ENCODE results near the gene TRAF3IP3. TPM values are rescaled to one million over a fixed set of nuclear protein-coding genes. Genes with fewer than 3 reads are reported as not detected.

TRAF3IP3 gene
- total and polyA plus RNA-seq, 2 of the 13 experiments (the other 11 are each of a cell fraction or from before 2014, with no cell fraction given) = not detected

- TF ChIP-seq ARNT2 (CRISPR knock-in tag; IDR thresholded peaks at IDR 0.05; ENCODE audit: low read depth) (no peak), KAT7 (CRISPR knock-in tag; IDR thresholded peaks at IDR 0.05; ENCODE audit: borderline replicate concordance) (no peak), SIN3B (IDR thresholded peaks at IDR 0.05; ENCODE audit: low read length) (no peak), ZNF749 (CRISPR knock-in tag; IDR thresholded peaks at IDR 0.05; ENCODE audit: borderline replicate concordance) (no peak)
Measured at GRCh38 chr1:209755256-209755655, 597 bp upstream of the TRAF3IP3 start (continued).

- CTCF ChIA-PET (ENCODE audit: low intra/inter-chr PET ratio, low total read pairs) = no interaction called here
- POLR2A ChIA-PET = no interaction called here
- Histone ChIP-seq H3K9ac (ENCODE audit: insufficient read depth, low read depth, low read length) (no peak overlapping the region), H2AFZ (ENCODE audit: low read length) (no peak overlapping the region), H3K4me3 (replicated peaks in 1 of 3; ENCODE audit: insufficient read depth in 1 of 3, low read depth in 2 of 3, low read length in 3 of 3) (no peak overlapping the region), H3K79me2 (ENCODE audit: insufficient read depth, low read length) (no peaks in the 10 kb centered on the region), H3K27me3 (ENCODE audit: control insufficient read depth in 1 of 2, insufficient read depth in 2 of 2, low read length in 2 of 2) (no peaks in the 10 kb centered on the region; a peak in 1 of 5 replicates), H3K4me1 (ENCODE audit: insufficient read depth, low read length) (no peaks in the 10 kb centered on the region), H3K36me3 (replicated peaks in 1 of 2; ENCODE audit: control insufficient read depth in 1 of 2, insufficient read depth in 2 of 2, low read length in 2 of 2) (no peaks in the 10 kb centered on the region), H3K4me2 (ENCODE audit: low read depth, low read length) (no peak overlapping the region), H3K27ac (ENCODE audit: extremely low read length, insufficient read depth, low read length) (no peak overlapping the region), H4K20me1 (ENCODE audit: insufficient read depth, low read length) (no peaks in the 10 kb centered on the region), H3K9me3 (ENCODE audit: low read length) (no peaks in the 10 kb centered on the region)
- intact Hi-C loops (cut with micrococcal nuclease; ENCODE audit: unreplicated experiment) = no loop called here
- WGBS (ENCODE audit: low lambda C conversion rate) = 13% methylated on average over 4 of the region's 5 CpGs
- DNase-seq (ENCODE audit: low spot score) = no peak
- no peak for FAIRE-seq
- in situ Hi-C loops (cut with HindIII; ENCODE audit: extremely low pct_ligation_motif_present, low pct_unique_long_range_greater_than_20kb) = no loop called here
- BruUV-seq (replicated peaks) = no TSS peak
- ATAC-seq = no peak
- TF ChIP-seq RARG (CRISPR knock-in tag; IDR thresholded peaks at IDR 0.05; ENCODE audit: low read depth) (no peak), ZNF282 (IDR thresholded peaks at IDR 0.05; ENCODE audit: partially characterized antibody) (no peak), ZNF883 (CRISPR knock-in tag; IDR thresholded peaks at IDR 0.05; ENCODE audit: not compliant biosample characterization) (no peak), ZNF142 (CRISPR knock-in tag; IDR thresholded peaks at IDR 0.05) (no peak), ZNF510 (CRISPR knock-in tag; IDR thresholded peaks at IDR 0.05; ENCODE audit: low read depth) (no peak), DDIT3 (CRISPR knock-in tag; IDR thresholded peaks at IDR 0.05) (no peak), ZNF276 (CRISPR knock-in tag; IDR thresholded peaks at IDR 0.05; ENCODE audit: low read depth) (no peak), FUBP1 (CRISPR knock-in tag; IDR thresholded peaks at IDR 0.05; ENCODE audit: borderline replicate concordance) (no peak)
Measured at GRCh38 chr1:209756615-209757445, 977 bp downstream of the TRAF3IP3 start.

All from HepG2 (cell line).